Raji (cell line): ENCODE results near the gene TBR1.

Experiments used
- POLR2A ChIP-seq: IDR thresholded peaks from 2 replicates; pipeline ENCODE4 v1.6.1; 2011; ENCODE audit warnings: low read depth, low read length, control low read depth; ENCODE audit not compliant: insufficient read depth

TBR1 gene

DNA sequence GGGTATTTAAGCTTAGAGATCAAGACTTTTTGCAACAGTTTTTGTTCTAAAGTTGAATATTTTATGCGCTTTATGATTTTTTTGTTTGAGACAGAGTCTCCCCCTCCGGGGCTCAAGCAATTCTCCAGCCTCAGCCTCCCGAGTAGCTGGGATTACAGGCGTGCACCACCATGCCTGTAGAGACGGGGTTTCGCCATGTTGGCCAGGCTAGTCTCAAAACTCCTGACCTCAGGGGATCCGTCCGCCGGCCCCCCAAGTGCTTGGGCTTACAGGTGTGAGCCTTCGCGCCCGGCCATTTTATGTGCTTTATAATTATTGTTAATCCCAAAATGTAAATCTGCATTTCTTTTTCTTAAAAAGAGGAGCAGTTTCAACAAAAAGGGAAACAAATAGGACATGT lies 29.0 kb downstream of the TBR1 start:
- TF ChIP-seq POLR2A: no peak

DNA sequence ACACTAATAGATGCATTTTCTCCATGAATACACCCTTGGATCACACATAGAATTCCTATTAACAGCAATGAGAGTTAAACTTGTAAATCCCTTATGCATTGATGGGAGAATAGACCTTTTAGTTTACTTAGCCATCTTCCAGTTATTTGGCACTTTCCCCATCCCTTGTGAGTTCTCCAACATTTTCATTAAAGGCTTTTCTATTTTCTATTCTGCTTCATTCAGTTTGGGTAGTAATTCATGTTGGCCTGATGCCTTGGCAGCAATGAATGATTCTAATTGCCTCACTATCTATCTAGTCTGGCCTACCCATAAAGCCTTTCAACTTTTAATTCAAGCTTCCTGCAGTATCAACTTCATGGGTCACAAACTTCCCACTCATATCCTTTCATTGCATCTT lies 32.3 kb downstream of the TBR1 start:
- no peak for TF ChIP-seq POLR2A

DNA sequence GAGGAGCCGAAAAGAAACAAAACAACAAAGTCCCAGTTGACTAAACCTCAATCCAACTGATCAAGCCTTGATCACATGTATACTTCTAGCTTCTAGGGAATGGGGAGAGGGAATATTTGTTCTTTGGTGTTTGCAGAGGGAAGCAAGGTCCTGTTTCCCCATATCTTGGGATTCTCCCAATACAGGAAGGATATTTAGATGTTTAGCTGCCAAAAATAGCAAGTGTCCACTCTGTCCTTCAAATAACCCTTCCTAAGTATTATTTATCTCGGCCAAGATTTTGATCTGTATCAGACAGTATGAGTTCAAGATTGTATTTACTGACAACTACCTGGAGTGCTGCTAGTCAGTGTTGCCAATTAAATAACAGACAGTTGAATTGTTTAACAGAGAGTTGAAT lies 55.5 kb downstream of the TBR1 start:
- no peak for TF ChIP-seq POLR2A

DNA sequence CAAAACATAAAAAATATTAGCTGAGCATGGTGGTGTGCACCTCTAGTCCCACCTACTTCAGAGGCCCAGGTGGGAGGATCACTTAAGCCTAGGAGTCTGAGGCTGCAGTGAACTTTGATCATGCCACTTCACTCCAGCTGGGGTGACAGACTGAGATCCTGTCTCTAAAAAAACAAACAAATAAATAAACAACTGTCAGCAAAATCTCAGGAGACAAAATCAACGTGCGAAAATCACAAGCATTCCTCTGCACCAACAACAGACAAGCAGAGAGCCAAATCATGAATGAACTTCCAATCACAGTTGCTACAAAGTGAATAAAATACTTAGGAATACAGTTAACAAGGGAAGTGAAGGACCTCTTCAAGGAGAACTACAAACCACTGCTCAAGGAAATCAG lies 58.8 kb downstream of the TBR1 start:
- no peak for TF ChIP-seq POLR2A
